ENCODE data around the gene DHX15.

DNA sequence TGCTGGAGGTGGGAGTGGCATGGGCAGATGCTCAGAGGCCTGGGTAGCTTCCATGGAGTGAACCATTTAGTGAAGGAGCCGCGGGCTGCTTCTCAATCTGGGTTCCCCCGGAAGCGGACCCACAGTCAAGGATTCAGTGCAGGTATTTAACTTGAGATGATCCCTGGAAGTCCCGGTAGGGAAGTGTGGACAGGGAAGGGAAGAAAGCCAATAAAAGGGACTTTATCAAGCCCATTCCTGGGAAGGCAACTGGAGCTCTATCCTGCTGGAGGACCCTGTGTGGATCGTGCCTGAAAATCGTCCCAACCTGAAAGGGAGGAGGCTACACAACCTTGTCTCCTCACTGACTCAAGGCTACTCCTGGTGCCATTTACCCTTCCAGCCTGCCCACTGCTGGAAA is 76.9 kb downstream of the DHX15 start:
- TF ChIP-seq, protein P1, sequence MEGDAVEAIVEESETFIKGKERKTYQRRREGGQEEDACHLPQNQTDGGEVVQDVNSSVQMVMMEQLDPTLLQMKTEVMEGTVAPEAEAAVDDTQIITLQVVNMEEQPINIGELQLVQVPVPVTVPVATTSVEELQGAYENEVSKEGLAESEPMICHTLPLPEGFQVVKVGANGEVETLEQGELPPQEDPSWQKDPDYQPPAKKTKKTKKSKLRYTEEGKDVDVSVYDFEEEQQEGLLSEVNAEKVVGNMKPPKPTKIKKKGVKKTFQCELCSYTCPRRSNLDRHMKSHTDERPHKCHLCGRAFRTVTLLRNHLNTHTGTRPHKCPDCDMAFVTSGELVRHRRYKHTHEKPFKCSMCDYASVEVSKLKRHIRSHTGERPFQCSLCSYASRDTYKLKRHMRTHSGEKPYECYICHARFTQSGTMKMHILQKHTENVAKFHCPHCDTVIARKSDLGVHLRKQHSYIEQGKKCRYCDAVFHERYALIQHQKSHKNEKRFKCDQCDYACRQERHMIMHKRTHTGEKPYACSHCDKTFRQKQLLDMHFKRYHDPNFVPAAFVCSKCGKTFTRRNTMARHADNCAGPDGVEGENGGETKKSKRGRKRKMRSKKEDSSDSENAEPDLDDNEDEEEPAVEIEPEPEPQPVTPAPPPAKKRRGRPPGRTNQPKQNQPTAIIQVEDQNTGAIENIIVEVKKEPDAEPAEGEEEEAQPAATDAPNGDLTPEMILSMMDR (IDR thresholded peaks at IDR 0.05), result no peak
- TF ChIP-seq POLR2A (IDR thresholded peaks at IDR 0.05), result no peak
